Neural crest cell (in vitro differentiated cells): Measurements from ENCODE around the gene ITGB2. TPM values are rescaled to one million over a fixed set of nuclear protein-coding genes. Genes with fewer than 3 reads are reported as not detected.

Source experiments
- DNase-seq: peaks from one replicate; pipeline ENCODE4 v3.0.0; 2021; ENCODE audit warnings: low read depth, mixed read lengths, low spot score
- H3K27ac Mint-ChIP-seq: one replicate; pipeline ENCODE4 v1.8.0; 2021; ENCODE audit warnings: mild to moderate bottlenecking, mixed read lengths; ENCODE audit not compliant: unreplicated experiment
- H3K27me3 Mint-ChIP-seq: 2 replicates; pipeline ENCODE4 v1.8.0; 2021; ENCODE audit warnings: low read depth, mild to moderate bottlenecking, mixed read lengths
- H3K36me3 Mint-ChIP-seq: 2 replicates; pipeline ENCODE4 v1.8.0; 2021; ENCODE audit warnings: low read depth, mild to moderate bottlenecking, mixed read lengths
- H3K4me1 Mint-ChIP-seq: 2 replicates; pipeline ENCODE4 v1.8.0; 2021; ENCODE audit warnings: mixed read lengths
- H3K4me3 Mint-ChIP-seq: one replicate; pipeline ENCODE4 v1.8.0; 2021; ENCODE audit warnings: mild to moderate bottlenecking, mixed read lengths
- H3K9me3 Mint-ChIP-seq: 2 replicates; pipeline ENCODE4 v1.8.0; 2021; ENCODE audit warnings: mixed read lengths
- total RNA-seq: library from RNA; stranded (reverse); gene quantifications from 2 replicates; pipeline ENCODE4 v1.2.1, GENCODE V29; 2021
- TF ChIP-seq, protein P1 (sequence below): fragments of 200-600 bp; sonication (generic); conservative IDR thresholded peaks from 2 replicates; pipeline ENCODE4 v1.5.0; 2021; ENCODE audit warnings: antibody characterized with exemption, mild to moderate bottlenecking

The ITGB2 gene
- total RNA-seq, 1 donor from 2014 or later, result 0.89 TPM

DNA sequence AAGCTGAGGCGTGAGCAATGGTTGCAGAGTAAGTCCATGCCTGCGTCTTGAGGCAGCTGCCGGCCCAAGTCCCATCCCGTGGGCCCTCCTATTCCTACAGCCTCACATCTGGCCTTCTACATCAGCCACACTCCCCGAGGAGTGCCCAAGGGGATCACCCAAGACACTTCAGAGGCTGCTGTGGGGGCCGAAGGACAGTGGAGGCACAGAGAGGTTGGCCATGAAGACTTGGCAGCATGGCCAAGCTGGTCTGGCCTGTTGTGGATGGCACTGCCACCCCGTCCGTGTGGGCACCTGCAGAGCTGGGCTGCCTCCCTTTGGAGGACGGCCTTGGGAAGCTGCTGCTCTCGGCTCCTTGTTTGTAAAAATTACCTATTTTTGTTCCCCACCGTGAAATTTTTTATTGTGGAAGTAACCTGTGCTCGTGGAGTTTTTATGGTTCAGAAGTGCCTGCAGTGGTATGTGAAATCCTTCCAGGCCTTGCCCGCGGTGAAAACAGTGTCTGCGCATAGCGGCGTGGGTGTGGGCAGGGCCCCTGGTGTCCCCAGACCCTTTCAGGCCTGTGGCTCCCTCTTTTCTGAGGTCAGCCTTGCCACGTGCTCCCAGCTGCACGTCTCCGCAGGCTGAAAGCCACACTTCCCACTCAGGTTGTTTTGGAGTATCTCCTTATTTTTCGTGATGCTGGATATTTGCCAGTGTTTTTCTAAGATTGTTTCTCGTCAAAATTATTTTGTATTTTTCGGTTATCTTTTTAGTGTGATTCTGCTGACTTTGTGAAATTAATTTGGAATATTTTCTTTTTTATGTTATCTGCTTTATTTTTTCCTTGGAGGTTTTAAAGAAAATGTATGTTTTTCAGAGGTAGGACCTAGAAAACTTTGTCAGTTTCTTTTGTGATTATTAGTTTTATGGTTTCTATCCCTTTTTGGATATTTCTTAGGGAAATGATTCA, 39.7 kb upstream of the ITGB2 start:
- Mint-ChIP-seq H3K4me1 (peaks cover 25% of the 10 kb centered on the region), H3K27ac (no peak overlapping the region), H3K27me3 (no peaks in the 10 kb centered on the region), H3K9me3 (no peaks in the 10 kb centered on the region), H3K36me3 (peaks cover 7% of the 10 kb centered on the region), H3K4me3 (no peak overlapping the region)
- TF ChIP-seq, protein P1, sequence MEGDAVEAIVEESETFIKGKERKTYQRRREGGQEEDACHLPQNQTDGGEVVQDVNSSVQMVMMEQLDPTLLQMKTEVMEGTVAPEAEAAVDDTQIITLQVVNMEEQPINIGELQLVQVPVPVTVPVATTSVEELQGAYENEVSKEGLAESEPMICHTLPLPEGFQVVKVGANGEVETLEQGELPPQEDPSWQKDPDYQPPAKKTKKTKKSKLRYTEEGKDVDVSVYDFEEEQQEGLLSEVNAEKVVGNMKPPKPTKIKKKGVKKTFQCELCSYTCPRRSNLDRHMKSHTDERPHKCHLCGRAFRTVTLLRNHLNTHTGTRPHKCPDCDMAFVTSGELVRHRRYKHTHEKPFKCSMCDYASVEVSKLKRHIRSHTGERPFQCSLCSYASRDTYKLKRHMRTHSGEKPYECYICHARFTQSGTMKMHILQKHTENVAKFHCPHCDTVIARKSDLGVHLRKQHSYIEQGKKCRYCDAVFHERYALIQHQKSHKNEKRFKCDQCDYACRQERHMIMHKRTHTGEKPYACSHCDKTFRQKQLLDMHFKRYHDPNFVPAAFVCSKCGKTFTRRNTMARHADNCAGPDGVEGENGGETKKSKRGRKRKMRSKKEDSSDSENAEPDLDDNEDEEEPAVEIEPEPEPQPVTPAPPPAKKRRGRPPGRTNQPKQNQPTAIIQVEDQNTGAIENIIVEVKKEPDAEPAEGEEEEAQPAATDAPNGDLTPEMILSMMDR, result no peak
- no peak for DNase-seq

DNA sequence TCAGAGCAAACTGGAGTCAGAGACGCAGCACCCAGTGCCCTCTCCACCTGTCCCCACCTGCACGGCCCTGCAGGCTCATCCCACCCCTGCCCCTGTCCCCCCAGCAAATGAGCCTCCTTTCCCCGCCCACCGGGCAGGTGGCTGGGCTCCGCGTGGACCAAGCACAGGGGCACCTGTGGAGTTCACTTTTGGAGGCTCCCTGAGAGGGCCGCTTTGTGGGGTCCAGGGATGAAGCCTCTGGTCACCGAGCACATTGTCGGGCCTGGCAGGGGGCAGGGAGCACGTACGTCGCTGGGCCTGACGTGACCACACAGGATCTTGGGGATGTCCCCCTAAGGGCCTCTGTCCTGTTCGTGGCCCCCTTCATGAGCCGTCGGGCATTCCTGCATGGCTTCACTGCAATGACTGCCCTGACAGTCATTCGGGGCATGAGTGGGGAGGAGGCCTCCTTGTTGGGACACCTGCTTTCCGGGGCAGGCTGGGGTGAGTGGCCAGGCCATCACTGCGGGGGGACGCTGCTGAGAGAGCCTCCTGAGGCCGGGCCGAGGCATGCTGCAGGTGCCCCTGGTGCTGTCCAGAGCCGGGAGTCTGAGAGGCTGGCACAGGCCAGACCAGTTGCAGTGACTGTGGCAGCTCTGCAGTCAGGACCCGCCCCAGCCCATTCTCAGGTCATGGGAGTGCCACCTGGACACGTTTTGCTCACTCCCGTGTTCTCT, 38.8 kb upstream of the ITGB2 start:
- Mint-ChIP-seq H3K27ac (peak overlapping the region; percentile 95), H3K9me3 (no peaks in the 10 kb centered on the region), H3K4me3 (no peak overlapping the region), H3K27me3 (no peaks in the 10 kb centered on the region), H3K4me1 (peaks cover 28% of the 10 kb centered on the region), H3K36me3 (peaks cover 5% of the 10 kb centered on the region)
- DNase-seq, result no peak
- TF ChIP-seq, protein P1, result no peak

DNA sequence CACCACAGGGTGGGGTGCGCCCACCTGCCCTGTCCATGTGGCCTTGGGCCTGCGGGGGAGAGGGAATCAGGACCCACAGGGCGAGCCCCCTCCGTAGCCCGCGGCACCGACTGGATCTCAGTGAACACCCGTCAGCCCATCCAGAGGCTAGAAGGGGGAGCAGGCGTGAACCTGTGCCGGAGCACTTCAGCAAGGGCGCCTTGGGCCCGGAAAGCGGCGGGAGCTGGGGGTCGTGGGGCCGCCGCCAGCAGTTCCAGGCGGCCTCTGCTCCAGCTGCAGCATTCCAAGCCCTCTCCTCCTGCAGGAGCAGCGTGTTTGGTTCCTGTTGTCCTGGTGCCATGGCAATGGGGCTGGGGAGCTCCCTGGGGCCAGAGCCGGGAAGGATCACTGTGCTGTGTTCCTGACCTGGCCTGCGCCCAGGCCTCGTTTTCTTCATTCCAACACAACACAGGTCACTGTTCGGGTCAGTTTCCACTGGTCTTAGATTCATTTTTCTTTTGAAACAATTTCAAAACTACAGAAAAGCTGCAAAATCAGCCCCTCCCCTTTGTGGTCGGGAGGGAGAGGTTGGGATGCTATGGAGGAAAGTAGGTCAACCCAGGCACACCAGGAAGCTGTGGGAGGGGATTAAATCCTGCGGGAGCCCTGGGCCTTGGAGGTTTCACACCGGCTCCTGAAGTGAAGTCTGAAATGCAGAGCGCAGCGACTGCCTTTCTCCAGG, 37.9 kb upstream of the ITGB2 start:
- H3K36me3 Mint-ChIP-seq, result peaks cover 2% of the 10 kb centered on the region
- TF ChIP-seq, protein P1, result no peak
- peaks cover 28% of the 10 kb centered on the region for H3K4me1 Mint-ChIP-seq
- H3K9me3 Mint-ChIP-seq, result no peaks in the 10 kb centered on the region
- no peaks in the 10 kb centered on the region for H3K27me3 Mint-ChIP-seq
- peak; percentile 52 for DNase-seq
- H3K27ac Mint-ChIP-seq, result peak overlapping the region; percentile 95
- H3K4me3 Mint-ChIP-seq, result peak overlapping the region; percentile 49

DNA sequence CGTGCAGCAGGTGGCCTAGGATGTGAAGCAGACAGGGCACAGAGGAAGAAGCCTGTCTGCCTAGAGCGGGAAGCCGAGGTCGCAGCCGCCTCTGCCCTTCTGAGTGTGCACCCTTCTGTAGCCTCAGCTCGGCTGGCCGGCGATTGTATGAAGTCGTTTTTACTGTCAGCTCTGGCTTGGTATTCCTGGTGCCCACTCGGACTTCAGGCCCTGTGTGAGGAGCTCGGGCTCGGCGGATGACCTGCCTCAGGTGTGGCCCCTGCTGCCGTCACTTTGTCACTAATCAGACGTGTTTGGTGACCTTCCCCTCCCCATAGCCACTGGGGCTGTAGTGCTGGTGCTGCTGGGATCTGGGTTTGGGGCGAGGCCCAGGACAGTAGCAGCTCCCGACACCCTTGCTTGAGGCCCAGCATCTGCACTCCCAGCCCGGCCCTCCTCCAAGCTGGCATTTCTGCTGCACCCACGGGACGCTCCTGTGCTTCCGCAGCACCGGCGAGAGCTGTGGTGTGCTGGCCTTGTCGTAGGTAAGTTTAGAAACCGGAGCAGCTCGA, 37.3 kb upstream of the ITGB2 start:
- Mint-ChIP-seq H3K27me3 (no peaks in the 10 kb centered on the region), H3K36me3 (peaks cover 2% of the 10 kb centered on the region), H3K4me3 (peak overlapping the region; percentile 36), H3K4me1 (peaks cover 28% of the 10 kb centered on the region), H3K9me3 (no peaks in the 10 kb centered on the region), H3K27ac (peak overlapping the region; percentile 78)
- DNase-seq, result no peak
- TF ChIP-seq, protein P1, result no peak
